Smooth muscle cell (in vitro differentiated cells): ENCODE results near the gene SLC2A4. TPM values are rescaled to one million over a fixed set of nuclear protein-coding genes. Genes with fewer than 3 reads are reported as not detected.

ENCODE experiments used
- DNase-seq: peaks from one replicate; lab custom pipeline; 2025; ENCODE audit not compliant: unreplicated experiment; lab: John Stamatoyannopoulos, UW
- H2AFZ ChIP-seq: fragments of 200-600 bp; sonication (generic); 2 replicates; pipeline ENCODE4 v1.6.0; 2016; ENCODE audit warnings: antibody characterized with exemption, low read depth, mild to moderate bottlenecking
- H3F3A ChIP-seq: fragments of 200-600 bp; sonication (generic); 2 replicates; pipeline ENCODE4 v1.6.0; 2017; ENCODE audit warnings: antibody characterized with exemption, low read depth
- H3K27ac ChIP-seq: fragments of 200-600 bp; sonication (generic); 2 replicates; pipeline ENCODE4 v1.5.1; 2016; ENCODE audit warnings: low read depth, mild to moderate bottlenecking
- H3K27me3 ChIP-seq: fragments of 200-600 bp; sonication (generic); 2 replicates; pipeline ENCODE4 v1.6.1; 2016; ENCODE audit warnings: low read depth, mild to moderate bottlenecking
- H3K36me3 ChIP-seq: fragments of 200-600 bp; sonication (generic); 2 replicates; pipeline ENCODE4 v1.5.1; 2016; ENCODE audit warnings: low read depth
- H3K4me1 ChIP-seq: fragments of 200-600 bp; sonication (generic); 2 replicates; pipeline ENCODE4 v1.5.1; 2016; ENCODE audit warnings: low read depth
- H3K4me2 ChIP-seq: fragments of 200-600 bp; sonication (generic); 2 replicates; pipeline ENCODE4 v1.6.0; 2016; ENCODE audit warnings: mild to moderate bottlenecking
- H3K4me3 ChIP-seq: fragments of 200-600 bp; sonication (generic); 2 replicates; pipeline ENCODE4 v1.5.1; 2016; ENCODE audit warnings: mild to moderate bottlenecking
- H3K79me2 ChIP-seq: fragments of 200-600 bp; sonication (generic); 2 replicates; pipeline ENCODE4 v1.6.0; 2016; ENCODE audit warnings: low read depth, mild to moderate bottlenecking
- H3K9ac ChIP-seq: fragments of 200-600 bp; sonication (generic); 2 replicates; pipeline ENCODE4 v1.6.0; 2016; ENCODE audit warnings: low read depth
- H3K9me3 ChIP-seq: fragments of 200-600 bp; sonication (generic); replicated peaks from 2 replicates; pipeline ENCODE4 v1.5.1; 2016; ENCODE audit warnings: low read depth
- H4K20me1 ChIP-seq: fragments of 200-600 bp; sonication (generic); 2 replicates; pipeline ENCODE4 v1.6.0; 2016; ENCODE audit warnings: low read depth
- WGBS: methylation state at CpG from one replicate; pipeline ENCODE4 v1.1.7; 2016; ENCODE audit warnings: low lambda C conversion rate; 5-methylcytosine and 5-hydroxymethylcytosine counted together
- polyA plus RNA-seq: library from polyadenylated mRNA; unstranded; fragments of >200 nt; fragmentation: Nextera tagmentation; extraction: Ambion mirVana; gene quantifications from 2 replicates; pipeline ENCODE4 v1.2.1, GENCODE V29; 2016
- total RNA-seq: library from RNA; depleted of rRNA; stranded (reverse); fragments of >200 nt; gene quantifications from 2 replicates; pipeline ENCODE4 v1.2.3, GENCODE V29; 2014
- TF ChIP-seq, protein P1 (sequence below): fragments of 200-600 bp; sonication (generic); IDR thresholded peaks from 2 replicates; pipeline ENCODE4 v1.5.1; 2017; ENCODE audit warnings: borderline replicate concordance, mild to moderate bottlenecking, antibody characterized with exemption; ENCODE audit not compliant: insufficient read depth, poor library complexity, severe bottlenecking

SLC2A4 gene
- total and polyA plus RNA-seq, 2 experiments from 2014 or later = not detected

GRCh38 chr17:7294614-7295153, 13.2 kb downstream of the SLC2A4 start, which contains the start of gene YBX2:
TSS of gene YBX2 (minus strand) at chr17:7294639. CDS start at chr17:7294500, 139 bp downstream.
- Histone ChIP-seq H3K9me3 (no peaks in the 10 kb centered on the region), H3K27ac (no peak within 1 kb of the TSS), H3F3A (peaks cover 8% of the 10 kb centered on the region), H3K79me2 (no peaks in the 10 kb centered on the region), H4K20me1 (no peaks in the 10 kb centered on the region), H3K4me1 (no peaks in the 10 kb centered on the region), H3K9ac (no peak within 1 kb of the TSS), H3K4me2 (peak within 1 kb of the TSS; percentile 85), H3K27me3 (peaks cover 50% of the 10 kb centered on the region), H2AFZ (no peak within 1 kb of the TSS), H3K36me3 (no peaks in the 10 kb centered on the region), H3K4me3 (peak within 1 kb of the TSS; percentile 35)
- 5% methylated on average over 15 of the region's 57 CpGs for WGBS
- TF ChIP-seq, protein P1, sequence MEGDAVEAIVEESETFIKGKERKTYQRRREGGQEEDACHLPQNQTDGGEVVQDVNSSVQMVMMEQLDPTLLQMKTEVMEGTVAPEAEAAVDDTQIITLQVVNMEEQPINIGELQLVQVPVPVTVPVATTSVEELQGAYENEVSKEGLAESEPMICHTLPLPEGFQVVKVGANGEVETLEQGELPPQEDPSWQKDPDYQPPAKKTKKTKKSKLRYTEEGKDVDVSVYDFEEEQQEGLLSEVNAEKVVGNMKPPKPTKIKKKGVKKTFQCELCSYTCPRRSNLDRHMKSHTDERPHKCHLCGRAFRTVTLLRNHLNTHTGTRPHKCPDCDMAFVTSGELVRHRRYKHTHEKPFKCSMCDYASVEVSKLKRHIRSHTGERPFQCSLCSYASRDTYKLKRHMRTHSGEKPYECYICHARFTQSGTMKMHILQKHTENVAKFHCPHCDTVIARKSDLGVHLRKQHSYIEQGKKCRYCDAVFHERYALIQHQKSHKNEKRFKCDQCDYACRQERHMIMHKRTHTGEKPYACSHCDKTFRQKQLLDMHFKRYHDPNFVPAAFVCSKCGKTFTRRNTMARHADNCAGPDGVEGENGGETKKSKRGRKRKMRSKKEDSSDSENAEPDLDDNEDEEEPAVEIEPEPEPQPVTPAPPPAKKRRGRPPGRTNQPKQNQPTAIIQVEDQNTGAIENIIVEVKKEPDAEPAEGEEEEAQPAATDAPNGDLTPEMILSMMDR = no peak
- DNase-seq = no peak

DNA sequence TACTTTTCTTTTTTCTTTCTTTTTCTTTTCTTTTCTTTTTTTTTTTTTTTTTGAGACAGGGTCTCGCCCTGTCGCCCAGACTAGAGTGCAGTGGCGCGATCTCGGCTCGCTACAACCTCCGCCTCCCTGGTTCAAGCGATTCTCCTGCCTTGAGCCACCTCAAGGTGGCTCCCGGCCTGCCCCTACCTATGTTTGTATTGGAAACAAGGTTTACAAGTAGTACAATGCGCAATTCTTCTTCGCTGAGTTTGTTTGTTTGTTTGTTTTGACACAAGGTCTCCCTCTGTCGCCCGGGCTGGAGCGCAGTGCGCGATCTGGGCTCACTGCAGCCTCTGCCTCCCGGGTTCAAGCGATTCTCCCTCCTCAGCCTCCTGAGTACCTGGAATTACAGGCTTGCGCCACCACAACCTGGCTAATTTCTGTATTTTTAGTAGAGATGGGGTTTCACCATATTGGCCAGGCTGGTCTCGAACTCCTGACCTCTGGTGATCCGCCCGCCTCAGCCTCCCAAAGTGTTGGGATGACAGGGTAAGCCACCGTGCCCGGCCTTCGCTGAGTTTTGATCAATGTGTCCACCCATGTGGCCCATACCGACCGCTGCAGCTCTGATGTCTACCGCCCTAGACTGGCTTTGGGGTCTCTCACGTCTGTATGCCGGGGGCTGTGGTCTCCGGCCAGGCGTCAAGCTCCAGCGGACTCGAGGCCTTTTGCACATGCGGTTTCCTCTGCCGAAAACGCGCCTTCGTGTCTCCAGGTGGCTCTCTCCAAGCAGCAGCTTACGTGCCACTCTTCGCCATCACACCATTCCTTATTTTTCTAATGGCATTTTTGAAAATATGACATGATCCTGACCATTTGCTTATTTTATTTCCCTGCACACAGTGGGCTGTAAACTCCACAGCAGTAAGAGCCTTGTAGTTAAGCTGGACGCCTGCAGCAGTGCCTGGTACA, 14.0 kb downstream of the SLC2A4 start:
- H3K79me2 ChIP-seq = no peaks in the 10 kb centered on the region
- TF ChIP-seq, protein P1 = no peak

DNA sequence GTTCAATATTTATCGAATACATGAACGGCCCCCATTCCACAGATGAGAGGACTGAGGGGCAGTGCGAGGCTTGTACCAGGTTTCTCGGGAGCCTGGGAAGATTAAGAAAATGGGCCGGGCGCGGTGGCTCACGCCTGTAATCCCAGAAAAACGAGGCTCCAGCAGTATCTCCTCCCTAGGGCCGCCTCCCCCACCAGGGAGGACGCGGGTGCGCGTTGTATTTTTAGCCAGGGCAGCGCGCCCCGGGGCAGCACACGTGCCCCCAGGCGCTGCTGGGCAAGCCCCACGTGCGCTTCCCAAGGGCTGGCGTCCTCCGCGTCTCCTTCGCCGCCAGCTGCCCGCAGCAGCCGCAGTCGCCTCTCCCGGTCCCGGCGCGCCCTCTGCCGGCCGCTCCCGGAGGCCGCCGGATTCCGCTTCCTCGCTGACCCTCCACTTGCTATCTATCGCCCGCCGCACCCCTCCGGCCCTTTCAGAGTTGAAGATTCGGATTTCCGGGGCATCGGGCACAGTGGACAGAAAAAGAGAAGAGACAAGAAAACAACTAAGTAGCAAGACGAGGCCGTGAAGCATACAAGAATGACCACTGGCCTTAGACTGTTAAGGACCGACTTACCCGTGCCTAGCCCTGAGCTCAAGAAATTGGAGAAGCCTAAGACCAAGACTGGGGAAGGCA, 14.8 kb downstream of the SLC2A4 start:
- Histone ChIP-seq H3K27me3 (peaks cover 41% of the 10 kb centered on the region), H4K20me1 (no peaks in the 10 kb centered on the region), H3K27ac (no peak overlapping the region), H3K79me2 (no peaks in the 10 kb centered on the region), H2AFZ (peak overlapping the region; percentile 50), H3K9ac (no peak overlapping the region), H3K4me1 (no peaks in the 10 kb centered on the region), H3K36me3 (no peaks in the 10 kb centered on the region), H3K4me3 (no peak overlapping the region), H3F3A (peaks cover 8% of the 10 kb centered on the region), H3K9me3 (no peaks in the 10 kb centered on the region), H3K4me2 (peak overlapping the region; percentile 79)
- 8% methylated on average over 49 of the region's 51 CpGs for WGBS
- TF ChIP-seq, protein P1 = peak; percentile 97
- DNase-seq = peak; percentile 52

More for the DNA sequence above, 14.0 kb downstream of the SLC2A4 start:
- Histone ChIP-seq H4K20me1 (no peaks in the 10 kb centered on the region), H3K4me3 (no peak overlapping the region), H3K4me2 (peak overlapping the region; percentile 85), H3K27me3 (peaks cover 49% of the 10 kb centered on the region), H3K4me1 (no peaks in the 10 kb centered on the region), H2AFZ (peak overlapping the region; percentile 50), H3K27ac (no peak overlapping the region), H3F3A (peaks cover 8% of the 10 kb centered on the region), H3K36me3 (no peaks in the 10 kb centered on the region), H3K9ac (no peak overlapping the region), H3K9me3 (no peaks in the 10 kb centered on the region)
- no peak for DNase-seq
- 71% methylated on average over 42 of the region's 42 CpGs for WGBS
